GM12873 (cell line): ENCODE data around the gene SNX19.

Source experiments
- TF ChIP-seq, protein P1 (sequence below): IDR thresholded peaks from 2 replicates; pipeline ENCODE4 v1.5.1; 2012; ENCODE audit warnings: low read depth, mild to moderate bottlenecking, moderate library complexity, low read length, control low read depth; ENCODE audit not compliant: insufficient read depth; ENCODE audit errors: missing control alignments

The SNX19 gene

DNA sequence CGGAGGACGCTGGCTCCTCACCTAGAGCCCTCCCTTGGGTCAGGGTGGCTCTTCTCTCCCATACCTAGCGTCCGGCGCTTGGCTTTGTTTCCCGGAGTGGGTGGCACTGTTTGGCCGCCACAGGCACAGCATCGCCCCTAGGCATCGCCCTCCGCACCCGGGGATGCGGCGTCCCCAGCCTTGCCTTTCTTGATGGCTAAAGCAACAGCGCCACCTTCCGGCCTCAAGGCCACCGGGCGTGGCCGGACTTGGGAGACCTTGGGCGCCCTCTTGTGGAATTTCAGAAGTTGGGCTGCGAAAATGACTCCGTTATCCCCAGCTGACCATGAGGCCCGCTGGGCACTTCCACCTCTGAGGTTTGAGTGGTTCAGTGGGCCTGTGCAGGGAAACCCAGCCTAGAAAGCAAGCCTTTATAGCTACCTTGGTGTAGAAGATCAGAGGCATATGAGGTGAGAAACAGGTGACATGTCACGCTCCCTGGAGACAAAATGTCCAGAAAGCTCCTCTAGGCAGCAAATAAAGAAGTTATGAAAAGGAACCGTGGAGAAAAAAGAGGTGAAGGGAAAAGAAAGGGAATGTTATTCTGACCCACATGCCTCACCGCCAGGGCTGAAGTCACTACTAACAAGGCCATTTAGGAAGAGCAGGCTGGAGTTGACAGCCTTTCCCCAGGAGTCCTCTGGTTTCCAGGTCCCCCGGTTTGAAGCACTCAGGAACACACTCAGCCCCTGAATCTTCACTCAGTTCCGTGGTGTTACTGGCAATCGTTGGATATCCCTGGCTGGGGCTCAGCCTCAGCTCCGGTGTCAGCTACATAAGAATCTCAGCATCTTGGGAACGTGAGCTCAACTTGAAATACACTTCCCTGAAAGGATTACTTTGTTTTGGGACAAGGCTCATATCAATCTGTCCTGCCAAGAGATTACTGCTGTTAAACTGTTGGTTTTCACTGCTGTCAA is 54.1 kb downstream of the SNX19 start:
- TF ChIP-seq, protein P1, sequence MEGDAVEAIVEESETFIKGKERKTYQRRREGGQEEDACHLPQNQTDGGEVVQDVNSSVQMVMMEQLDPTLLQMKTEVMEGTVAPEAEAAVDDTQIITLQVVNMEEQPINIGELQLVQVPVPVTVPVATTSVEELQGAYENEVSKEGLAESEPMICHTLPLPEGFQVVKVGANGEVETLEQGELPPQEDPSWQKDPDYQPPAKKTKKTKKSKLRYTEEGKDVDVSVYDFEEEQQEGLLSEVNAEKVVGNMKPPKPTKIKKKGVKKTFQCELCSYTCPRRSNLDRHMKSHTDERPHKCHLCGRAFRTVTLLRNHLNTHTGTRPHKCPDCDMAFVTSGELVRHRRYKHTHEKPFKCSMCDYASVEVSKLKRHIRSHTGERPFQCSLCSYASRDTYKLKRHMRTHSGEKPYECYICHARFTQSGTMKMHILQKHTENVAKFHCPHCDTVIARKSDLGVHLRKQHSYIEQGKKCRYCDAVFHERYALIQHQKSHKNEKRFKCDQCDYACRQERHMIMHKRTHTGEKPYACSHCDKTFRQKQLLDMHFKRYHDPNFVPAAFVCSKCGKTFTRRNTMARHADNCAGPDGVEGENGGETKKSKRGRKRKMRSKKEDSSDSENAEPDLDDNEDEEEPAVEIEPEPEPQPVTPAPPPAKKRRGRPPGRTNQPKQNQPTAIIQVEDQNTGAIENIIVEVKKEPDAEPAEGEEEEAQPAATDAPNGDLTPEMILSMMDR, result peak; percentile 100

DNA sequence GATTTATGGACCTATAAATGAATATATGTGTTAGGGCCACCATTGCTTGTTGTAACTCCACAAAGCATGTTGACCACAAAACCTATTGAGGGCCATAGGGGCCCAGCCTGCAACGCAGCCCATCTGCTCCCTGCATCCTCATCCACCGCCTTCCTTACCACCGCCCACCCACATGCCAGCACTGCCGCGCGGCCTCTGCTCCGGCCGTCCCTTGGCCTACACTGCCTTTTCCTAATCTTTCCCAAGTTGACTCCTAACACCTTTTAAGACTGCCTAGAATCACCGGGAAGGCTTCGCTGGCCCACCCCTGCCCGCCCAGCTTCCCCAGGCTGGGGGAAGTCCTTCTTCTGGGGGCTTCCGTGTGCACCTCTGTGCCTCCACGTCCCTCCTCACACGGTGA is 55.0 kb downstream of the SNX19 start:
- TF ChIP-seq, protein P1, result no peak

DNA sequence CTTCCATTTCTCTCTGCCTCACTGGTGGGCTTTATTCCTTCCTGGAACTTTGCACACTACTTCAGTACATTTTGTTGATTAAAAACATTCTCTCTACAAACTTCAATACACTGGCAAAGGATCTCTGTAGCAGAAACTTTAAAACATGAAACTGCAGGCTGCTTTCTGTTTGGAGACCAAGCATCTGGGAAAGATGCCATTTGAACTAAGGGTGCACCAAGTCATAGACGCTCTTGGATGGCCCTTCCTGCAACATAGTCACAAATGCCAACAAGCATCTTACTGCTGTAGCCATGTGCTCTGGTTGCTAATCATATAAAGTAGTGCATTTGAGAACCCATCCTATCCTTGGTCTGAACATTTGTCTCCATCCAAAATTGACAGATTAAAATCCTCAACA is 56.4 kb downstream of the SNX19 start:
- TF ChIP-seq, protein P1, result no peak

DNA sequence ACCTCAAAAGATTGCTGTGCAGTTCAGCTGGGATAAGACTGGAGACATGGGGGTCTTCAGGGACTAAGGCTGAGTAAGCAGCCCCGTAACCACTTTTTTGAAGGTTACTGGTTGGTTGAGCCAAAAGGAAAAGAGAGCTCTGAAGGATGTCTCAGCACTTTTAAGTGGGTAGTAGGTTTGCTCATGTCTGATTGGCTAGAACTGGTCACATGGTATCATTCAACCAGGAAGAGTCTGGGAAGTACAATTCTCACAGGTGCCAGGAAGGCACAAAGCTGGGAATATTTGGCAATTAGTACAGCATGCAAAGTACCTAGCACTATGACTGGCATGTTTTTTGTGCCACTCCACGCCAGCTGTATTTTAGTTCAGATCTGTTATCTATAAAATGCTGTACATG is 58.1 kb downstream of the SNX19 start:
- TF ChIP-seq, protein P1, result no peak

DNA sequence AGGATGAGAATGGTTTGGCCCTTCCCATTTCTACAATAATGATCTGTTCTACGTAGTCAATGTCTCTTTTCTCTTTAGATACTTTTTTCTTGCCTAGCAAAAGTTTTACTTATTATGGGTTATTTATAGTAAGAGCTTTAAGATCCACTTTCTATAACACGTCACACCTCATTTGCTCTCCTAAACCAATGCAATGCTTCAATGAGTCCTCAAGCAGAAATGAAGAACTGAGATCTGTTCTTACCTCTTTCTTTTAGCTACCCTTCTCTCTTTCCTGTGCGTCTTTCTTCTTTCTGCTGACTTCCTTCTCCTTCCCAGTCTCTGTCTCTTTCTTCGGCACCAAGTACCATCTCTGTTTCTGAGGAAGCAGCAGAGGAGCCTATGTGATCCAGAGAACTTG is 61.8 kb downstream of the SNX19 start:
- TF ChIP-seq, protein P1, result no peak

DNA sequence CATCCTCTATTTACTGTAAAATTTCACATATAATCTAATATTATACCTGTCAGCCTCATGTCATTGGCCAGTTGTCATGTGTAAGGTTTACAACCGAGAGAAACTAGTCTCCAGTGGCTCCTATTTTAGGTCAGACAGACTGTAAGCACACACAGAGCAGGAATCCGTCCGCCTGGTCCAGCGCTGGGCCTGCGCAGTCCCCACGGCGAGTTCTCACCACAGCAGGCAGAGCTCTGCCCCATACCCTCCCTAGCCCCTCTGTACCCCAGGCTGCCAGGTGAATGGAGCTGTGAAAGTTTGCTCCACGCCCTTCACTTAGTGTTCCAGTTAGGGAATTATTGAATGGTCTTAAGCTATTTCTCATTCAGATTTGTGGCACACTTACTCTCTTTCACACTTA is 63.7 kb downstream of the SNX19 start:
- TF ChIP-seq, protein P1, result no peak

DNA sequence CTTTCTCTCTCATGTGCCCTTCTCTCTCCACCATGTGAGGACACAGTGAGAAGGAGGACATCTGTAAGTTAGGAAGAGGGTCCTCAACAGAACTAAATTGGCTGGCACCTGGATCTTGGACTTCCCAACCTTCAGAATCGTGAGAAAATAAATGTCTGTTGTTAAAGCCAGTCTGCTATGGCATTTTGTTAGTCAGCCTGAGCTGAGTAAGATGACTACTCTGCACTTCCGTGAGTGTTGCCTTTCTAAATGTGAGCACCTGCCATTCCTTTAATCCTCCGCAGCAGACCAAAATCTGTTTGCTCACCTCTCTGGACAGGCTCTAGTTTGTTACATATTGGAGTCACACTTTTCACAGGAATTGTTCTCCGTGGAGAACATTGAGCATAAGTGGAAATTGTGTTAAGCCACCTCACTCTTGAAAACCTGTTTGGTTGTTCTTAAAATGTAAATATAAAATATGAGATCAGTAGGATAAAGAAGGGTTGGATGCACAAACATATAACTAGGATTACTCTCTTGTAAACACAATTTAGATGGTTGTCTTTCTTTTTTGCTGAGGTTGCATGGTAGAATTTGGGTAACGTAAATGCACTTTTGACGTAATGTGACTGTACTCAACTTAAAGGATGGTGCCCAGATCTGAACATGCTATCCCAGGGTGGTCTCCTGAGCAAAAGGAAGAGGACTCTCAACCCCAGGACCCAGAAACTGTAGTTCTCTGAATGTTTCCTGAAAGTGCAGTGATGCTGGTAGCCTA is 65.9 kb downstream of the SNX19 start:
- TF ChIP-seq, protein P1, result no peak
